ENCODE results near the gene AP3D1. TPM values are rescaled to one million over a fixed set of nuclear protein-coding genes. Genes with fewer than 3 reads are reported as not detected.

Gene AP3D1
- total RNA-seq, 1 donor from 2014 or later = 98.8 TPM

DNA sequence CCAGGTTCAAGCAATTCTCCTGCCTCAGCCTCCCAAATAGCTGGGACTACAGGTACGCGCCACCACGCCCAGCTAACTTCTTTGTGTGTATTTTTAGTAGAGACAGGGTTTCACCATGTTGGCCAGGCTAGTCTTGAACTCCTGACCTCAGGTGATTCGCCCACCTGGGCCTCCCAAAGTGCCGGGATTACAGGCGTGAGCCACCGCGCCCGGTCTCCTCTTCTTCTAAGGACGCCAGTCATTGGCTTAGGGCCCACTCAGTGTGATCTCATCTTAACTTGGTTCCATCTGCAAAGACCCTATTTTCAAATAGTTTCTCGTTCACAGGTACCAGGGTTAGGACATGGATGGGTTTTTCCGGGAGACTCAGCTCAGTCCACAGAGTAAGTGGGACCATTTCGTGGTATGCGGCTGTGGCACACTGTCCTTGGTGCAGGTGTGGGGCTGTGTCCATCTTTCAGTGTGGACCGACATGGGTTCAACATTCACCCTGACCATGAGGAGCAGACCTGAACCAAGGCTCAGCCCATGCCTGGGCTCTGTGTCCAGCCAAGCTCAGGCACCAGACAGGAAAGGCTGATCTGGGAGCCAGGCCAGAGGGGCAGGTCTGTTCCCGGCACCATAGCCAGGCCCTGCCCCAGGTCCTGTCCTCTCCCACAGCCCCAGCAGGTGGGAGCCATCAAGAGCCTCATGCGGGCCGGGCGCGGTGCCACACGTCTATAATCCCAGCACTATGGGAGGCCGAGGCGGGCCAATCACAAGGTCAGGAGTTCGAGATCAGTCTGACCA is 97.6 kb downstream of the AP3D1 start:
- no peaks in the 10 kb centered on the region for H3K36me3 ChIP-seq
- peak overlapping the region in 1 of 2 donors; percentile 25 for H3K27ac ChIP-seq
- no peak overlapping the region for H3K4me3 ChIP-seq
- peaks cover 29 to 40% of the 10 kb centered on the region in 2 donors for H3K4me1 ChIP-seq
- no peaks in the 10 kb centered on the region for H3K27me3 ChIP-seq
- no peak for DNase-seq (ENCODE audit: low spot score in 2 of 2)
- no peak for TF ChIP-seq CTCF (IDR thresholded peaks at IDR 0.05)
- no peaks in the 10 kb centered on the region for H3K9me3 ChIP-seq
- intact Hi-C loops (cut with DNase I) = loop anchor here (5.0 kb wide), 1 partner anchor 114 kb away; no protein-coding TSS in a partner anchor

DNA sequence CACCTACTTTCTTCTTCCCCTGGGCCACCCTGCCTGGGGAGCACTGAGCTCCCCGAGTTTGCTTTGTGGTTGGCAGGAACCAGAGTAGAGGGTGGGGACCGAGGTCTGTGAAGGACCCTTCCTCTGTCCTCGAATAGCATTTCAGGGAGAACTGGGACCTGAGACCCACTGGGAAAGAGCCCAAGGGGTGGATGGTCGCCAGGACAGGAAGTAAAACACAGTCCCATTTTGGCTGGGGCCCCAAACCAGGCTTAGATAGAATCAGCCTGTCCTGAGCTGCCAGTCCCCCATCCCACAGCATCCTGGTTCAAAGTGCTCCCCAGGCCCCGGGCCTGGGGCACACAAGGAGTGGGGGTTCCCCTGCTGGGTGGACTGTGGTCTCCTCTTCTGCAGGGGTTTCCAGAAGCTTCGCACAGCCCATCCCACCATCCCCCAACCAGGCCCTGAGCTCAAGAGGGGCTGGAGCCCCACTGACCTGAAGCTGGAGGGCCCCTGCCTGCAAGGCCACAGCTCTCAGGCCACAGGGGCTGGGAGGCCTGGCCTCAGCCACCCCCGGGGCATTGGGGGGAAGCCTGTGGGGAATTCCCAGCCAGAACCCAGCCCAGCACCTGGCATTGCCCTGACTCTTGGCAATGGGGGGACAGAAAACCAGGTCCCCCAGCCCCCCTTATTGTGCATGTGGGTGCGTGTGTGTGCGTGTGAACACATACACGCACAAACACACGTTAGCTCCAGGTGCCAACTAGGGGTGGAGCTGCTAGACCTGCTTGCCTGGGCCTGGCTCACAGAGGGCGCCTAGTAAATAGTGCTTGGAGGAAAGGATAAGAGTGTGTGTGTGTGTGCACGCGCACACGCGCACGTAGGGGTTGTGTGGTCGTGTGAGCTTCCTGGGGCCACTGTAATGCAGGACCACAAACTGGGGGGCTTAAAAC is 99.3 kb downstream of the AP3D1 start:
- Histone ChIP-seq H3K4me3 (peak overlapping the region; percentile 98), H3K4me1 (peaks cover 45 to 51% of the 10 kb centered on the region in 2 donors), H3K27ac (peak overlapping the region; percentile 87 to 92), H3K9me3 (no peaks in the 10 kb centered on the region), H3K27me3 (no peaks in the 10 kb centered on the region), H3K36me3 (peaks cover 0 to 3% of the 10 kb centered on the region in 2 donors)
- no peak for TF ChIP-seq CTCF (IDR thresholded peaks at IDR 0.05)
- DNase-seq (ENCODE audit: low spot score in 2 of 2) = no peak
- intact Hi-C loops (cut with DNase I) = loop anchor here (1.0 to 5.0 kb wide), 5 partner anchors 9 to 115 kb away; partner anchors contain the start of genes IZUMO4 and MOB3A

DNA sequence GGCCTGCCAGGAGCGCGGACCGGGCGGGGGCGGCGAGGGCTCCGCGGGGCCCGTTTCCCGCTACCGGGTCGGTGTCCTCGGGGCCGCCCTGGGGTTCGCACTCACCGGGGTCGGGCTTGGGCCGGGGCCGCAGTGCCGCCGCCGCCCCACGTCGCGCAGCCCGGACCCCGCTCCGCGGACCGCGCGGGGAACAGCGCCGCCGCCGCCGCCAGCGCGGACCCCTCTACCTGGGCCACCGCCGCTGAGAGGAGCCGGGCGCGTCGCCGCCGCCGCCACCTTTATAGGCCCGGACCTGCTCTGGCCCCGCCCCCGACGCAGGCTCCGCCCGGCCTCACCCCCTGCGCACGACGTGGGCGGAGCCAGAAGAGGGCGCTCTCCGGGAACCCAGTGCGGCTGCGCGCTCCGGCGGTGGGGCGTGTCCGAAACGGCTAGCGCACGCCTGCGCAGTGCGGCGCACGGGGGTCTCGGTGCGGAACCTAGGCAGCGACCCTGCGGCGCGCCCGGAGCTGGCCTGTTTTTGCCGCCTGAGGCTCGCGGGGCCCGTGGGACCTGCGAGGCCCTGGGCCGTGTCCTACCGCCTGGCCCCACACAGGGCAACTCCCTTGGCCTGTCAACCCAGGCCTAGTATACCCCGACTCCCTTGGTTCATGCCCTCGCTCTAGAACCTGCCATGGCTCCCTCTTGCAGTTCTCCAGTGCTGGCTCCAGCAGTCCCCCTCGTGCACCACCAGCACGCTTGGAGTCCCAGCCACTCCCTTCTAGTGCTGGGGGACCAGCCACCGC is 100.2 kb downstream of the AP3D1 start, which contains the start of gene MKNK2:
MKNK2 (minus strand) TSS at position 254 of the 782 bp plus-strand sequence. CDS start 393 bp downstream, outside the sequence.
- intact Hi-C loops (cut with DNase I) = loop anchor here (1.0 to 5.0 kb wide), 5 partner anchors 9 to 116 kb away; partner anchors contain the start of genes IZUMO4 and MOB3A
- peaks cover 46% of the 10 kb centered on the region in 2 donors for H3K4me1 ChIP-seq

More for the DNA sequence above, 100.2 kb downstream of the AP3D1 start, which contains the start of gene MKNK2:
- H3K4me3 ChIP-seq = peak within 1 kb of the TSS; percentile 98
- H3K36me3 ChIP-seq = peaks cover 3 to 11% of the 10 kb centered on the region in 2 donors
- H3K9me3 ChIP-seq = no peaks in the 10 kb centered on the region
- no peaks in the 10 kb centered on the region for H3K27me3 ChIP-seq
- peak; percentile 41 to 63 (median 48) for TF ChIP-seq CTCF (IDR thresholded peaks at IDR 0.05)
- DNase-seq (ENCODE audit: low spot score in 2 of 2) = peak in 1 of 2 donors; percentile 93
- H3K27ac ChIP-seq = peak within 1 kb of the TSS; percentile 92 to 97

Other genes with a start within 250 kb of the AP3D1 start
- 18.4 TPM for gene ADAT3, start 246.2 kb downstream of the AP3D1 start, total RNA-seq
- 322 TPM for gene SCAMP4, start 246.2 kb downstream of the AP3D1 start, total RNA-seq
- 79.6 TPM for gene CSNK1G2, start 210.4 kb downstream of the AP3D1 start, total RNA-seq
- gene BTBD2, start 135.9 kb downstream of the AP3D1 start, total RNA-seq = 90.1 TPM
- gene MKNK2, start 100.3 kb downstream of the AP3D1 start, total RNA-seq = 228 TPM
- 44.4 TPM for gene MOB3A, start 55.2 kb downstream of the AP3D1 start, total RNA-seq
- gene IZUMO4, start 54.7 kb downstream of the AP3D1 start, total RNA-seq = not detected
- 156 TPM for gene DOT1L, start 12.4 kb upstream of the AP3D1 start, total RNA-seq
- 23.9 TPM for gene PLEKHJ1, start 84.8 kb upstream of the AP3D1 start, total RNA-seq
- gene SF3A2, start 85.3 kb upstream of the AP3D1 start, total RNA-seq = 21.3 TPM
- not detected for gene AMH, start 97.8 kb upstream of the AP3D1 start, total RNA-seq
- not detected for gene JSRP1, start 104.9 kb upstream of the AP3D1 start, total RNA-seq
- 4.7 TPM for gene PEAK3, start 130.6 kb upstream of the AP3D1 start, total RNA-seq
- not detected for gene LINGO3, start 156.6 kb upstream of the AP3D1 start, total RNA-seq
- 31.4 TPM for gene LSM7, start 177.0 kb upstream of the AP3D1 start, total RNA-seq
- gene SPPL2B, start 177.1 kb upstream of the AP3D1 start, total RNA-seq = 95.7 TPM
- gene TMPRSS9, start 208.7 kb upstream of the AP3D1 start, total RNA-seq = not detected

Data from ascending aorta (tissue), 2 donors.